ENCODE data around the gene PSMA8.

PSMA8 gene

GRCh38 chr18:26133652-26134051, at the start of gene PSMA8:
Gene PSMA8 (plus strand): TSS chr18:26133869. CDS start chr18:26133966, 97 bp downstream.
- DNase-seq (ENCODE audit: insufficient read length, low spot score) (no peak), FAIRE-seq (no peak)
- TF ChIP-seq CTCF (IDR thresholded peaks at IDR 0.05; ENCODE audit: insufficient read depth, missing control alignments) = no peak

- TF ChIP-seq CTCF (IDR thresholded peaks at IDR 0.05; ENCODE audit: insufficient read depth, missing control alignments) = no peak
- no peak for DNase-seq (ENCODE audit: insufficient read length, low spot score)
- no peak for FAIRE-seq
Observed at GRCh38 chr18:26085056-26085455, 48.6 kb upstream of the PSMA8 start.

- TF ChIP-seq CTCF (IDR thresholded peaks at IDR 0.05; ENCODE audit: insufficient read depth, missing control alignments) = no peak
- DNase-seq (ENCODE audit: insufficient read length, low spot score) (no peak), FAIRE-seq (peak; percentile 68)
Observed at GRCh38 chr18:26086959-26087358, 46.7 kb upstream of the PSMA8 start.

- DNase-seq (ENCODE audit: insufficient read length, low spot score) = no peak
- TF ChIP-seq CTCF (IDR thresholded peaks at IDR 0.05; ENCODE audit: insufficient read depth, missing control alignments) = no peak
- peak; percentile 81 for FAIRE-seq
Observed at GRCh38 chr18:26088487-26088886, 45.2 kb upstream of the PSMA8 start.

GRCh38 chr18:26089293-26090129, 44.2 kb upstream of the PSMA8 start:
- no peak for TF ChIP-seq CTCF (IDR thresholded peaks at IDR 0.05; ENCODE audit: insufficient read depth, missing control alignments)
- DNase-seq (ENCODE audit: insufficient read length, low spot score) (no peak), FAIRE-seq (no peak)

- FAIRE-seq (no peak), DNase-seq (ENCODE audit: insufficient read length, low spot score) (peak; percentile 87)
- no peak for TF ChIP-seq CTCF (IDR thresholded peaks at IDR 0.05; ENCODE audit: insufficient read depth, missing control alignments)
Observed at GRCh38 chr18:26090130-26091046, 43.3 kb upstream of the PSMA8 start, which contains the start of gene SS18. Gene SS18 (minus strand): TSS chr18:26090613. CDS start chr18:26090569, 44 bp downstream.

Data from D721Med (cell line).